HT1080 (cell line): ENCODE measurements around the gene TCL1A. TPM values are rescaled to one million over a fixed set of nuclear protein-coding genes. Genes with fewer than 3 reads are reported as not detected.

Experiments used
- DNase-seq: peaks from one replicate; pipeline ENCODE4 v3.0.0-alpha.2; 2015; ENCODE audit warnings: low read depth
- small RNA-seq: library from RNA; depleted of rRNA; stranded (forward); fragments of <200 nt; gene quantifications from one replicate; pipeline ENCODE3, GENCODE V24; 2014
- total RNA-seq: library from RNA; depleted of rRNA; stranded (reverse); fragments of >200 nt; shearing (Covaris generic); gene quantifications from 2 replicates; pipeline ENCODE4 v1.2.3, GENCODE V29; 2014; rRNA removed

TCL1A gene
- total RNA-seq, 1 experiment from 2014 or later, result 0.35 TPM

- DNase-seq, result no peak
Observed at GRCh38 chr14:95679148-95679815, 34.6 kb downstream of the TCL1A start.

- no peak for DNase-seq
Observed at GRCh38 chr14:95677179-95677835, 36.6 kb downstream of the TCL1A start.

- no peak for DNase-seq
Observed at GRCh38 chr14:95675486-95675885, 38.4 kb downstream of the TCL1A start.

- DNase-seq, result no peak
Observed at GRCh38 chr14:95674613-95675012, 39.3 kb downstream of the TCL1A start.

- DNase-seq, result no peak
Observed at GRCh38 chr14:95668235-95668772, 45.6 kb downstream of the TCL1A start.

GRCh38 chr14:95667249-95667693, 46.7 kb downstream of the TCL1A start:
- no peak for DNase-seq

- no peak for DNase-seq
Observed at GRCh38 chr14:95666450-95666849, 47.5 kb downstream of the TCL1A start.

GRCh38 chr14:95665530-95665929, 48.4 kb downstream of the TCL1A start:
- peak; percentile 30 for DNase-seq

- DNase-seq, result no peak
Observed at GRCh38 chr14:95664546-95664945, 49.4 kb downstream of the TCL1A start.

- no peak for DNase-seq
Observed at GRCh38 chr14:95664066-95664465, 49.9 kb downstream of the TCL1A start.

GRCh38 chr14:95663226-95663797, 50.6 kb downstream of the TCL1A start:
- DNase-seq, result no peak

GRCh38 chr14:95662376-95663186, 51.3 kb downstream of the TCL1A start:
- DNase-seq, result peak; percentile 43

GRCh38 chr14:95660651-95661515, 53.0 kb downstream of the TCL1A start:
- DNase-seq, result no peak

- no peak for DNase-seq
Observed at GRCh38 chr14:95659990-95660385, 53.9 kb downstream of the TCL1A start.

Small RNAs within 50 kb of the gene (small RNA-seq; reads per million reads assigned to genes)
- gene RF02193, result not detected

Other genes with a start within 250 kb of the TCL1A start
- 2.3 and 2.4 TPM in 2 replicates for gene SYNE3, start 197.5 kb downstream of the TCL1A start, total RNA-seq
- gene GLRX5, start 179.1 kb downstream of the TCL1A start, total RNA-seq, result 112 and 114 TPM in 2 replicates
- gene TCL1B, start 27.7 kb downstream of the TCL1A start, total RNA-seq, result not detected in 2 replicates
- 0.43 TPM in 1 of 2 replicates, not detected in the other for gene TUNAR, start 162.7 kb upstream of the TCL1A start, total RNA-seq